ENCODE data around the gene INSL6. TPM values are rescaled to one million over a fixed set of nuclear protein-coding genes. Genes with fewer than 3 reads are reported as not detected.

The INSL6 gene
- total RNA-seq, 1 donor: not detected

- H3K9me3 ChIP-seq (ENCODE audit: low read depth, low read length): no peaks in the 10 kb centered on the region
- H4K20me1 ChIP-seq (ENCODE audit: insufficient read depth, low read length): no peaks in the 10 kb centered on the region
- no peak for TF ChIP-seq CTCF (IDR thresholded peaks at IDR 0.05; ENCODE audit: extremely low read depth, low read depth, low read length)
- H3K27me3 ChIP-seq (ENCODE audit: insufficient read depth, low read length): peaks cover 5% of the 10 kb centered on the region
- H3K4me3 ChIP-seq (ENCODE audit: insufficient read depth, low read length): no peak overlapping the region
- no peaks in the 10 kb centered on the region for H3K79me2 ChIP-seq (ENCODE audit: insufficient read depth, low read length)
- H3K4me1 ChIP-seq (ENCODE audit: insufficient read depth, low read length): no peaks in the 10 kb centered on the region
- H2AFZ ChIP-seq (ENCODE audit: low read length): no peak overlapping the region
- no peak overlapping the region for H3K27ac ChIP-seq (ENCODE audit: low read depth, low read length)
- no peaks in the 10 kb centered on the region for H3K36me3 ChIP-seq (ENCODE audit: insufficient read depth, low read length)
- DNase-seq (ENCODE audit: insufficient read length, low spot score, missing footprints): no peak
- no peak overlapping the region for H3K4me2 ChIP-seq (ENCODE audit: insufficient read depth, low read length)
Measured at GRCh38 chr9:5195463-5195862, 10.0 kb upstream of the INSL6 start.

DNA sequence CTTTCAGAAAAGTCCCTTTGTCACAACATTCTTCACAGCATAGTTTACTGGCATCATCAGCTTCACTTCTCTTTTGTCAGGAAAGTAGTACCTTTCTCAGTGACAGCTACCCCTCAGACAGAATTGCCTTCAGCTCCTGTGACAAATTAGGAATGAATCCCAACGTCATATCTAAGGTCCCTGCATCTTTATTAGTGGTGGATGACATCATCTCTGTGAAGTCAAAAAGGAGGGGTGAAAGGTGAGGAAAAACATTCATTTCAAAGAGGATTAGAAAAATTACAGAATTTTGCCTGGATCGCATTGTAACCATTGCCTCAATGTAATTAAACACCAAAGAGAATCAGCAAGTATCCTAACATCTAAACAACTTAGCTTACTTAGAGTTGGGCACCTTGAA lies 7.9 kb upstream of the INSL6 start:
- Histone ChIP-seq H3K27ac (ENCODE audit: low read depth, low read length) (no peak overlapping the region), H4K20me1 (ENCODE audit: insufficient read depth, low read length) (no peaks in the 10 kb centered on the region), H3K79me2 (ENCODE audit: insufficient read depth, low read length) (no peaks in the 10 kb centered on the region), H3K27me3 (ENCODE audit: insufficient read depth, low read length) (peaks cover 16% of the 10 kb centered on the region), H3K36me3 (ENCODE audit: insufficient read depth, low read length) (no peaks in the 10 kb centered on the region), H3K4me3 (ENCODE audit: insufficient read depth, low read length) (no peak overlapping the region), H2AFZ (ENCODE audit: low read length) (no peak overlapping the region), H3K9me3 (ENCODE audit: low read depth, low read length) (no peaks in the 10 kb centered on the region), H3K4me2 (ENCODE audit: insufficient read depth, low read length) (no peak overlapping the region), H3K4me1 (ENCODE audit: insufficient read depth, low read length) (no peaks in the 10 kb centered on the region)
- DNase-seq (ENCODE audit: insufficient read length, low spot score, missing footprints): no peak
- no peak for TF ChIP-seq CTCF (IDR thresholded peaks at IDR 0.05; ENCODE audit: extremely low read depth, low read depth, low read length)

- no peak for TF ChIP-seq CTCF (IDR thresholded peaks at IDR 0.05; ENCODE audit: extremely low read depth, low read depth, low read length)
- DNase-seq (ENCODE audit: insufficient read length, low spot score, missing footprints): no peak
- Histone ChIP-seq H3K9me3 (ENCODE audit: low read depth, low read length) (no peaks in the 10 kb centered on the region), H3K4me3 (ENCODE audit: insufficient read depth, low read length) (no peak overlapping the region), H3K27ac (ENCODE audit: low read depth, low read length) (no peak overlapping the region), H3K4me1 (ENCODE audit: insufficient read depth, low read length) (no peaks in the 10 kb centered on the region), H3K79me2 (ENCODE audit: insufficient read depth, low read length) (no peaks in the 10 kb centered on the region), H2AFZ (ENCODE audit: low read length) (no peak overlapping the region), H3K4me2 (ENCODE audit: insufficient read depth, low read length) (no peak overlapping the region), H3K36me3 (ENCODE audit: insufficient read depth, low read length) (no peaks in the 10 kb centered on the region), H3K27me3 (ENCODE audit: insufficient read depth, low read length) (peaks cover 16% of the 10 kb centered on the region), H4K20me1 (ENCODE audit: insufficient read depth, low read length) (no peaks in the 10 kb centered on the region)
Measured at GRCh38 chr9:5191985-5192384, 6.5 kb upstream of the INSL6 start.

- no peaks in the 10 kb centered on the region for H3K9me3 ChIP-seq (ENCODE audit: low read depth, low read length)
- H4K20me1 ChIP-seq (ENCODE audit: insufficient read depth, low read length): no peaks in the 10 kb centered on the region
- no peak overlapping the region for H3K4me2 ChIP-seq (ENCODE audit: insufficient read depth, low read length)
- no peak overlapping the region for H3K4me3 ChIP-seq (ENCODE audit: insufficient read depth, low read length)
- H3K79me2 ChIP-seq (ENCODE audit: insufficient read depth, low read length): no peaks in the 10 kb centered on the region
- H2AFZ ChIP-seq (ENCODE audit: low read length): no peak overlapping the region
- no peak for TF ChIP-seq CTCF (IDR thresholded peaks at IDR 0.05; ENCODE audit: extremely low read depth, low read depth, low read length)
- H3K36me3 ChIP-seq (ENCODE audit: insufficient read depth, low read length): no peaks in the 10 kb centered on the region
- H3K27me3 ChIP-seq (ENCODE audit: insufficient read depth, low read length): peaks cover 16% of the 10 kb centered on the region
- H3K27ac ChIP-seq (ENCODE audit: low read depth, low read length): no peak overlapping the region
- no peaks in the 10 kb centered on the region for H3K4me1 ChIP-seq (ENCODE audit: insufficient read depth, low read length)
- DNase-seq (ENCODE audit: insufficient read length, low spot score, missing footprints): peak; percentile 30
Measured at GRCh38 chr9:5188060-5188984, 2.9 kb upstream of the INSL6 start.

Data from osteoblast (primary cell).